ENCODE results near the gene PLXNA1.

DNA sequence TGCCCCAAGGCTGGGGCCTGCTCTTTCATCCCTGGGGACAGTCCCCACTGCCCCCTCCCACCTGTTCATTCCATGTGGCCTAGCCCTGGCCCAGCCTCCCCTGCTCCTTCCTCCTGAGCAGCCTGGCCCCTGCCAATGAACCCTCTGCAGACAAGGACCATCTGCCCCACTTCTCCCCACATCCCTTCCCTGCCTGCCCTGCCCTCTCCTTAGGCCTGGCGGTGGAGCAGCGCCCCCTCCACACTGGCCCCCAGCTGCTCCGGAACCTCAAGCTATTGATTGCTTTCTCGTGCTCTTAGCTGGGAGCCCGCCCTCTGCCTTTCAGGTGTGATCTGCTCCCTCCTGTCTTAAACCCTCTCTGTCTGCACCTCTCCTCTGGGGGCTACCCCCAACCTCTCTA is 8.0 kb downstream of the PLXNA1 start:
- no peak for TF ChIP-seq POLR2AphosphoS5 (IDR thresholded peaks at IDR 0.05; ENCODE audit: low read depth, low read length)
- TF ChIP-seq, protein P1, sequence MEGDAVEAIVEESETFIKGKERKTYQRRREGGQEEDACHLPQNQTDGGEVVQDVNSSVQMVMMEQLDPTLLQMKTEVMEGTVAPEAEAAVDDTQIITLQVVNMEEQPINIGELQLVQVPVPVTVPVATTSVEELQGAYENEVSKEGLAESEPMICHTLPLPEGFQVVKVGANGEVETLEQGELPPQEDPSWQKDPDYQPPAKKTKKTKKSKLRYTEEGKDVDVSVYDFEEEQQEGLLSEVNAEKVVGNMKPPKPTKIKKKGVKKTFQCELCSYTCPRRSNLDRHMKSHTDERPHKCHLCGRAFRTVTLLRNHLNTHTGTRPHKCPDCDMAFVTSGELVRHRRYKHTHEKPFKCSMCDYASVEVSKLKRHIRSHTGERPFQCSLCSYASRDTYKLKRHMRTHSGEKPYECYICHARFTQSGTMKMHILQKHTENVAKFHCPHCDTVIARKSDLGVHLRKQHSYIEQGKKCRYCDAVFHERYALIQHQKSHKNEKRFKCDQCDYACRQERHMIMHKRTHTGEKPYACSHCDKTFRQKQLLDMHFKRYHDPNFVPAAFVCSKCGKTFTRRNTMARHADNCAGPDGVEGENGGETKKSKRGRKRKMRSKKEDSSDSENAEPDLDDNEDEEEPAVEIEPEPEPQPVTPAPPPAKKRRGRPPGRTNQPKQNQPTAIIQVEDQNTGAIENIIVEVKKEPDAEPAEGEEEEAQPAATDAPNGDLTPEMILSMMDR (IDR thresholded peaks at IDR 0.05): no peak
- TF ChIP-seq, protein P2, sequence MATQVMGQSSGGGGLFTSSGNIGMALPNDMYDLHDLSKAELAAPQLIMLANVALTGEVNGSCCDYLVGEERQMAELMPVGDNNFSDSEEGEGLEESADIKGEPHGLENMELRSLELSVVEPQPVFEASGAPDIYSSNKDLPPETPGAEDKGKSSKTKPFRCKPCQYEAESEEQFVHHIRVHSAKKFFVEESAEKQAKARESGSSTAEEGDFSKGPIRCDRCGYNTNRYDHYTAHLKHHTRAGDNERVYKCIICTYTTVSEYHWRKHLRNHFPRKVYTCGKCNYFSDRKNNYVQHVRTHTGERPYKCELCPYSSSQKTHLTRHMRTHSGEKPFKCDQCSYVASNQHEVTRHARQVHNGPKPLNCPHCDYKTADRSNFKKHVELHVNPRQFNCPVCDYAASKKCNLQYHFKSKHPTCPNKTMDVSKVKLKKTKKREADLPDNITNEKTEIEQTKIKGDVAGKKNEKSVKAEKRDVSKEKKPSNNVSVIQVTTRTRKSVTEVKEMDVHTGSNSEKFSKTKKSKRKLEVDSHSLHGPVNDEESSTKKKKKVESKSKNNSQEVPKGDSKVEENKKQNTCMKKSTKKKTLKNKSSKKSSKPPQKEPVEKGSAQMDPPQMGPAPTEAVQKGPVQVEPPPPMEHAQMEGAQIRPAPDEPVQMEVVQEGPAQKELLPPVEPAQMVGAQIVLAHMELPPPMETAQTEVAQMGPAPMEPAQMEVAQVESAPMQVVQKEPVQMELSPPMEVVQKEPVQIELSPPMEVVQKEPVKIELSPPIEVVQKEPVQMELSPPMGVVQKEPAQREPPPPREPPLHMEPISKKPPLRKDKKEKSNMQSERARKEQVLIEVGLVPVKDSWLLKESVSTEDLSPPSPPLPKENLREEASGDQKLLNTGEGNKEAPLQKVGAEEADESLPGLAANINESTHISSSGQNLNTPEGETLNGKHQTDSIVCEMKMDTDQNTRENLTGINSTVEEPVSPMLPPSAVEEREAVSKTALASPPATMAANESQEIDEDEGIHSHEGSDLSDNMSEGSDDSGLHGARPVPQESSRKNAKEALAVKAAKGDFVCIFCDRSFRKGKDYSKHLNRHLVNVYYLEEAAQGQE (IDR thresholded peaks at IDR 0.05; ENCODE audit: insufficient read depth in 1 of 2, low read depth in 2 of 2, low read length in 1 of 2): no peak

Data from Panc1 (cell line).